GM12873 (cell line): ENCODE data around the gene SH3BP5.

Source experiments
- CTCF ChIP-seq: IDR thresholded peaks from 2 replicates; pipeline ENCODE4 v1.5.1; 2012; ENCODE audit warnings: low read depth, mild to moderate bottlenecking, moderate library complexity, low read length, control low read depth; ENCODE audit not compliant: insufficient read depth; ENCODE audit errors: missing control alignments

SH3BP5 gene

GRCh38 chr3:15301761-15302160 is 30.6 kb downstream of the SH3BP5 start:
- TF ChIP-seq CTCF = no peak

- no peak for TF ChIP-seq CTCF
Observed at GRCh38 chr3:15300323-15301078, 31.9 kb downstream of the SH3BP5 start.

- TF ChIP-seq CTCF = no peak
Observed at GRCh38 chr3:15299036-15299435, 33.4 kb downstream of the SH3BP5 start.

GRCh38 chr3:15298504-15298903 is 33.9 kb downstream of the SH3BP5 start:
- TF ChIP-seq CTCF = no peak

GRCh38 chr3:15297608-15298350 is 34.6 kb downstream of the SH3BP5 start:
- no peak for TF ChIP-seq CTCF

GRCh38 chr3:15295506-15295905 is 36.9 kb downstream of the SH3BP5 start:
- TF ChIP-seq CTCF = no peak

- no peak for TF ChIP-seq CTCF
Observed at GRCh38 chr3:15294929-15295328, 37.5 kb downstream of the SH3BP5 start.
